H9 (cell line): ENCODE data around the gene AMACR. TPM values are rescaled to one million over a fixed set of nuclear protein-coding genes. Genes with fewer than 3 reads are reported as not detected.
A peak's percentile ranks its signal among the peaks of the same experiment; 100 is the strongest.

Experiments used
- DNase-seq: peaks from one replicate; pipeline ENCODE4 v3.0.0-alpha.2; 2017
- H2AFZ ChIP-seq: one replicate; pipeline ENCODE4 v1.6.1; 2013; ENCODE audit warnings: mild to moderate bottlenecking, low read length, control low read depth, moderate library complexity
- H2AK5ac ChIP-seq: 2 replicates; pipeline ENCODE4 v1.6.1; 2013; ENCODE audit warnings: low read length, control low read depth, mixed read lengths; ENCODE audit not compliant: insufficient read length
- H2BK120ac ChIP-seq: one replicate; pipeline ENCODE4 v1.6.1; 2013; ENCODE audit warnings: low read depth, mild to moderate bottlenecking, low read length, control low read depth, inconsistent platforms; ENCODE audit not compliant: poor library complexity, severe bottlenecking
- H2BK12ac ChIP-seq: 2 replicates; pipeline ENCODE4 v1.6.1; 2013; ENCODE audit warnings: low read length, control low read depth, mixed read lengths, low read depth; ENCODE audit not compliant: insufficient read length
- H2BK15ac ChIP-seq: 2 replicates; pipeline ENCODE4 v1.6.1; 2013; ENCODE audit warnings: low read depth, low read length, control low read depth
- H2BK20ac ChIP-seq: one replicate; pipeline ENCODE4 v1.6.1; 2013; ENCODE audit warnings: low read depth, mild to moderate bottlenecking, low read length, control low read depth, inconsistent platforms; ENCODE audit not compliant: poor library complexity, severe bottlenecking
- H2BK5ac ChIP-seq: 2 replicates; pipeline ENCODE4 v1.6.1; 2013; ENCODE audit warnings: low read length, control low read depth, mixed read lengths; ENCODE audit not compliant: insufficient read length
- H3K14ac ChIP-seq: 2 replicates; pipeline ENCODE4 v1.6.1; 2013; ENCODE audit warnings: low read length, control low read depth; ENCODE audit not compliant: insufficient read depth
- H3K18ac ChIP-seq: 2 replicates; pipeline ENCODE4 v1.6.1; 2013; ENCODE audit warnings: low read depth, mild to moderate bottlenecking, mixed read lengths, low read length, control low read depth; ENCODE audit not compliant: insufficient read length
- H3K23ac ChIP-seq: 2 replicates; pipeline ENCODE4 v1.6.1; 2013; ENCODE audit warnings: low read length, control low read depth, mixed read lengths, low read depth; ENCODE audit not compliant: insufficient read length
- H3K23me2 ChIP-seq: 2 replicates; pipeline ENCODE4 v1.6.1; 2013; ENCODE audit warnings: low read depth, mild to moderate bottlenecking, mixed read lengths, low read length, control low read depth; ENCODE audit not compliant: insufficient read length, poor library complexity, severe bottlenecking
- H3K27ac ChIP-seq: 2 replicates; pipeline ENCODE4 v1.5.1; 2013; ENCODE audit warnings: low read length, control low read depth, mixed read lengths, low read depth; ENCODE audit not compliant: insufficient read length
- H3K27me3 ChIP-seq: 2 replicates; pipeline ENCODE4 v1.6.1; 2013; ENCODE audit warnings: low read length, control low read depth, inconsistent platforms; ENCODE audit not compliant: insufficient read depth
- H3K4ac ChIP-seq: 2 replicates; pipeline ENCODE4 v1.6.1; 2013; ENCODE audit warnings: low read depth, mild to moderate bottlenecking, control low read depth, inconsistent platforms, low read length, moderate library complexity
- H3K4me1 ChIP-seq: 2 replicates; pipeline ENCODE4 v1.6.1; 2013; ENCODE audit warnings: low read length, control low read depth, inconsistent platforms; ENCODE audit not compliant: insufficient read depth
- H3K4me2 ChIP-seq: 2 replicates; pipeline ENCODE4 v1.6.1; 2013; ENCODE audit warnings: low read length, control low read depth, mixed read lengths; ENCODE audit not compliant: insufficient read length, insufficient read depth
- H3K56ac ChIP-seq: 2 replicates; pipeline ENCODE4 v1.6.1; 2013; ENCODE audit warnings: low read depth, mild to moderate bottlenecking, mixed read lengths, low read length, control low read depth; ENCODE audit not compliant: insufficient read length
- H3K79me1 ChIP-seq: 2 replicates; pipeline ENCODE4 v1.6.1; 2013; ENCODE audit warnings: low read depth, mild to moderate bottlenecking, moderate library complexity, low read length, control low read depth, inconsistent platforms; ENCODE audit not compliant: insufficient read depth, poor library complexity, severe bottlenecking
- H3K79me2 ChIP-seq: 2 replicates; pipeline ENCODE4 v1.6.1; 2013; ENCODE audit warnings: low read length, control low read depth, inconsistent platforms; ENCODE audit not compliant: insufficient read depth
- H3K9ac ChIP-seq: 2 replicates; pipeline ENCODE4 v1.6.1; 2013; ENCODE audit warnings: low read length, control low read depth, mixed read lengths; ENCODE audit not compliant: insufficient read length; ENCODE audit errors: extremely low read depth
- H3K9me3 ChIP-seq: one replicate; pipeline ENCODE4 v1.6.1; 2013; ENCODE audit warnings: low read depth, low read length, inconsistent platforms; ENCODE audit not compliant: control insufficient read depth
- H3T11ph ChIP-seq: one replicate; pipeline ENCODE4 v1.6.1; 2013; ENCODE audit warnings: mild to moderate bottlenecking, low read length, control low read depth, inconsistent platforms
- H4K20me1 ChIP-seq: one replicate; pipeline ENCODE4 v1.6.1; 2013; ENCODE audit not compliant: control insufficient read depth, insufficient read length, insufficient read depth
- H4K5ac ChIP-seq: 2 replicates; pipeline ENCODE4 v1.6.1; 2013; ENCODE audit warnings: low read depth, mild to moderate bottlenecking, mixed read lengths, low read length, control low read depth; ENCODE audit not compliant: insufficient read length
- H4K8ac ChIP-seq: replicated peaks from 2 replicates; pipeline ENCODE4 v1.6.1; 2013; ENCODE audit warnings: low read length, control low read depth, mixed read lengths, low read depth; ENCODE audit not compliant: insufficient read length
- H4K91ac ChIP-seq: 2 replicates; pipeline ENCODE4 v1.6.1; 2013; ENCODE audit warnings: low read depth, mild to moderate bottlenecking, moderate library complexity, mixed read lengths, low read length, control low read depth; ENCODE audit not compliant: insufficient read length
- H3K27ac Mint-ChIP-seq, 3 experiments: 2 replicates in 2 of 3; 3 replicates in 1 of 3; pipeline ENCODE4 v1.8.0; 2020 to 2021; ENCODE audit warnings: mixed read lengths in 3 of 3, mild to moderate bottlenecking in 1 of 3, moderate library complexity in 1 of 3
- H3K27me3 Mint-ChIP-seq: 2 replicates; pipeline ENCODE4 v1.8.0; 2021; ENCODE audit warnings: low read depth, mild to moderate bottlenecking, moderate library complexity, mixed read lengths
- H3K36me3 Mint-ChIP-seq, 3 experiments: 2 replicates in 2 of 3; 3 replicates in 1 of 3; pipeline ENCODE4 v1.8.0; 2020 to 2021; ENCODE audit warnings: low read depth in 3 of 3, mixed read lengths in 3 of 3; ENCODE audit not compliant: insufficient read depth in 1 of 3
- H3K4me1 Mint-ChIP-seq, 2 experiments: 2 replicates each; pipeline ENCODE4 v1.8.0; 2020; ENCODE audit warnings: mixed read lengths in 2 of 2
- H3K4me3 Mint-ChIP-seq, 2 experiments: 2 replicates in 1 of 2; 3 replicates in 1 of 2; pipeline ENCODE4 v1.8.0; 2020 to 2021; ENCODE audit warnings: mild to moderate bottlenecking in 2 of 2, mixed read lengths in 2 of 2, moderate library complexity in 1 of 2
- H3K9me3 Mint-ChIP-seq, 2 experiments: 2 replicates in 1 of 2; 3 replicates in 1 of 2; pipeline ENCODE4 v1.8.0; 2020; ENCODE audit warnings: mild to moderate bottlenecking in 2 of 2, mixed read lengths in 2 of 2, moderate library complexity in 1 of 2
- WGBS: extraction: QIAGEN DNeasy Blood & Tissue Kit; methylation state at CpG from one replicate; pipeline ENCODE4 v1.1.7; 2013; ENCODE audit warnings: missing lambda C conversion rate, low lambda C conversion rate, mixed read lengths; ENCODE audit not compliant: insufficient read length; ENCODE audit errors: extremely low coverage; 5-methylcytosine and 5-hydroxymethylcytosine counted together
- total RNA-seq: library from RNA; stranded (reverse); gene quantifications from 2 replicates; pipeline ENCODE4 v1.2.1, GENCODE V29; 2021
- TF ChIP-seq, protein P1 (sequence below): fragments of 200-600 bp; sonication (generic); conservative IDR thresholded peaks from 3 replicates; pipeline ENCODE4 v1.8.0; 2021; ENCODE audit warnings: antibody characterized with exemption, mild to moderate bottlenecking

AMACR gene
- total RNA-seq, 1 experiment from 2014 or later = 9.7 TPM

DNA sequence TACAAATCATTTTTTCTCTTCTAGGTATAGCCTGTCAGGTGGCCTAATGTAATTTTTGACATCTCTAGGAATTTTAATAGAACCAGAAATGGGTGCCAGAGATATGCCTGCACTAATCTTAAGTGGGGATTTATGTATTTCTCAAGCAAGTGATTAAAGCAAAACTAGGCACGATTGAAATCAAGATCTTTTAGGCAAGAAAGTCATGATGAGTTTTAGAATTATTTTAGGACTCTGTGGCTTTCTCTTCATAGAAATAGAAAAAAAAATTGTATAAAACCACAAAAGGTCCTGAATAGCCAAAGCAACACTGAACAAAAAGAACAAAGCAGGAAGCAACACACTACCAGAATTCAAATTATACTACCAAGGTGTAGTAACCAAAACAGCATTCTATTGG, 952 bp upstream of the AMACR start:
- Histone ChIP-seq H3K79me2 (no peaks in the 10 kb centered on the region), H4K8ac (no peak overlapping the region), H3K27ac (peak overlapping the region; percentile 95), H3K14ac (no peak overlapping the region), H3K79me1 (no peaks in the 10 kb centered on the region), H3K23ac (no peak overlapping the region), H3K23me2 (peaks cover 3% of the 10 kb centered on the region), H3K27me3 (no peaks in the 10 kb centered on the region), H3K4ac (no peak overlapping the region), H2AK5ac (no peak overlapping the region), H2AFZ (no peak overlapping the region), H4K91ac (no peak overlapping the region), H3K9me3 (no peaks in the 10 kb centered on the region), H2BK5ac (no peak overlapping the region), H3T11ph (no peak overlapping the region), H3K9ac (peak overlapping the region; percentile 82), H3K56ac (no peak overlapping the region), H2BK15ac (no peak overlapping the region), H2BK12ac (no peak overlapping the region), H2BK20ac (no peak overlapping the region), H3K18ac (no peak overlapping the region), H3K4me2 (peak overlapping the region; percentile 94), H2BK120ac (no peak overlapping the region), H4K5ac (no peak overlapping the region), H3K4me1 (no peaks in the 10 kb centered on the region), H4K20me1 (no peaks in the 10 kb centered on the region)
- DNase-seq = no peak
- H3K4me3 Mint-ChIP-seq = peak overlapping the region; percentile 86 to 90
- TF ChIP-seq, protein P1, sequence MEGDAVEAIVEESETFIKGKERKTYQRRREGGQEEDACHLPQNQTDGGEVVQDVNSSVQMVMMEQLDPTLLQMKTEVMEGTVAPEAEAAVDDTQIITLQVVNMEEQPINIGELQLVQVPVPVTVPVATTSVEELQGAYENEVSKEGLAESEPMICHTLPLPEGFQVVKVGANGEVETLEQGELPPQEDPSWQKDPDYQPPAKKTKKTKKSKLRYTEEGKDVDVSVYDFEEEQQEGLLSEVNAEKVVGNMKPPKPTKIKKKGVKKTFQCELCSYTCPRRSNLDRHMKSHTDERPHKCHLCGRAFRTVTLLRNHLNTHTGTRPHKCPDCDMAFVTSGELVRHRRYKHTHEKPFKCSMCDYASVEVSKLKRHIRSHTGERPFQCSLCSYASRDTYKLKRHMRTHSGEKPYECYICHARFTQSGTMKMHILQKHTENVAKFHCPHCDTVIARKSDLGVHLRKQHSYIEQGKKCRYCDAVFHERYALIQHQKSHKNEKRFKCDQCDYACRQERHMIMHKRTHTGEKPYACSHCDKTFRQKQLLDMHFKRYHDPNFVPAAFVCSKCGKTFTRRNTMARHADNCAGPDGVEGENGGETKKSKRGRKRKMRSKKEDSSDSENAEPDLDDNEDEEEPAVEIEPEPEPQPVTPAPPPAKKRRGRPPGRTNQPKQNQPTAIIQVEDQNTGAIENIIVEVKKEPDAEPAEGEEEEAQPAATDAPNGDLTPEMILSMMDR = no peak
- H3K27me3 Mint-ChIP-seq = no peaks in the 10 kb centered on the region
- WGBS = no CpG with 5 or more reads among the region's 1 CpG
- H3K27ac Mint-ChIP-seq = peak overlapping the region in 2 of 3 experiments; percentile 95 to 96; a peak in 4 of 7 replicates
- peaks cover 0 to 15% (median 5%) of the 10 kb centered on the region in 3 experiments; a peak in 6 of 7 replicates for H3K36me3 Mint-ChIP-seq
- H3K9me3 Mint-ChIP-seq = no peaks in the 10 kb centered on the region
- peaks cover 25 to 26% of the 10 kb centered on the region in 2 experiments for H3K4me1 Mint-ChIP-seq
